SK-N-SH treated with all-trans-retinoic acid at 6 μM for 48 hours (cell line): ENCODE results near the gene SYNDIG1.

ENCODE experiments used
- ATAC-seq: fragments of 200-7000 bp; cut with Tn5 transposase; 3 replicates; pipeline ENCODE4 v1.9.1; 2020; ENCODE audit warnings: mild to moderate bottlenecking, moderate library complexity
- ARNTL ChIP-seq: fragments of 450-650 bp; formaldehyde crosslinking; IDR thresholded peaks from 2 replicates; pipeline ENCODE4 v1.5.0; 2020; ENCODE audit warnings: low read depth, mild to moderate bottlenecking, moderate library complexity, borderline replicate concordance
- BACH2 ChIP-seq: fragments of 250-450 bp; sonication (Bioruptor Pico); IDR thresholded peaks from 2 replicates; pipeline ENCODE4 v1.9.0; 2021; ENCODE audit warnings: mild to moderate bottlenecking, borderline replicate concordance
- CREB5 ChIP-seq: fragments of 250-450 bp; sonication (Bioruptor Pico); IDR thresholded peaks from 2 replicates; pipeline ENCODE4 v1.5.1; 2020; ENCODE audit warnings: low read depth, mild to moderate bottlenecking, moderate library complexity
- CSDC2 ChIP-seq: fragments of 250-450 bp; sonication (Bioruptor Pico); IDR thresholded peaks from 2 replicates; pipeline ENCODE4 v1.5.0; 2020; ENCODE audit warnings: mild to moderate bottlenecking, moderate library complexity
- CSRNP3 ChIP-seq: fragments of 250-450 bp; sonication (Bioruptor Pico); IDR thresholded peaks from 2 replicates; pipeline ENCODE4 v1.5.1; 2021; ENCODE audit warnings: mild to moderate bottlenecking, moderate library complexity
- ESRRG ChIP-seq: fragments of 250-450 bp; sonication (Bioruptor Pico); IDR thresholded peaks from 2 replicates; pipeline ENCODE4 v1.6.1; 2021; ENCODE audit warnings: mild to moderate bottlenecking
- GLIS3 ChIP-seq: fragments of 250-450 bp; sonication (Bioruptor Pico); IDR thresholded peaks from 2 replicates; pipeline ENCODE4 v1.5.0; 2020; ENCODE audit warnings: mild to moderate bottlenecking, moderate library complexity
- ISL1 ChIP-seq: fragments of 250-450 bp; sonication (Bioruptor Pico); IDR thresholded peaks from 2 replicates; pipeline ENCODE4 v2.1.2; 2022; ENCODE audit warnings: mild to moderate bottlenecking, moderate library complexity
- OSR1 ChIP-seq: fragments of 250-450 bp; sonication (Bioruptor Pico); IDR thresholded peaks from 2 replicates; pipeline ENCODE4 v1.8.0; 2022; ENCODE audit warnings: moderate library complexity, mild to moderate bottlenecking, inconsistent platforms
- PPARA ChIP-seq: fragments of 250-450 bp; sonication (Bioruptor Pico); IDR thresholded peaks from 2 replicates; pipeline ENCODE4 v1.5.0; 2020; ENCODE audit warnings: mild to moderate bottlenecking, borderline replicate concordance
- RARB ChIP-seq: fragments of 250-450 bp; sonication (Bioruptor Pico); IDR thresholded peaks from 2 replicates; pipeline ENCODE4 v1.8.0; 2021; ENCODE audit warnings: mild to moderate bottlenecking, moderate library complexity
- SNAI2 ChIP-seq: fragments of 250-450 bp; sonication (Bioruptor Pico); IDR thresholded peaks from 2 replicates; pipeline ENCODE4 v1.5.0; 2020; ENCODE audit warnings: mild to moderate bottlenecking, moderate library complexity
- TCF4 ChIP-seq: fragments of 250-450 bp; sonication (Bioruptor Pico); IDR thresholded peaks from 2 replicates; pipeline ENCODE4 v1.8.0; 2021; ENCODE audit warnings: mild to moderate bottlenecking, moderate library complexity, borderline replicate concordance
- TOX ChIP-seq: fragments of 250-450 bp; sonication (Bioruptor Pico); IDR thresholded peaks from 2 replicates; pipeline ENCODE4 v1.8.0; 2021; ENCODE audit warnings: mild to moderate bottlenecking, moderate library complexity, borderline replicate concordance
- ZC3H10 ChIP-seq: fragments of 250-450 bp; sonication (Bioruptor Pico); IDR thresholded peaks from 2 replicates; pipeline ENCODE4 v1.5.1; 2021; ENCODE audit warnings: mild to moderate bottlenecking, moderate library complexity
- ZFP3 ChIP-seq: fragments of 250-450 bp; sonication (Bioruptor Pico); IDR thresholded peaks from 2 replicates; pipeline ENCODE4 v1.5.0; 2020; ENCODE audit warnings: mild to moderate bottlenecking, moderate library complexity
- ZFP30 ChIP-seq: fragments of 450-650 bp; formaldehyde crosslinking; IDR thresholded peaks from 2 replicates; pipeline ENCODE4 v1.5.0; 2022; ENCODE audit warnings: mild to moderate bottlenecking, moderate library complexity
- ZNF565 ChIP-seq: fragments of 450-650 bp; formaldehyde crosslinking; conservative IDR thresholded peaks from 2 replicates; pipeline ENCODE4 v1.5.0; 2020; ENCODE audit warnings: low read depth, mild to moderate bottlenecking, moderate library complexity
- ZNF70 ChIP-seq: fragments of 450-650 bp; formaldehyde crosslinking; IDR thresholded peaks from 2 replicates; pipeline ENCODE4 v1.5.0; 2020; ENCODE audit warnings: mild to moderate bottlenecking, moderate library complexity
- ZNF8 ChIP-seq: fragments of 450-650 bp; formaldehyde crosslinking; IDR thresholded peaks from 2 replicates; pipeline ENCODE4 v1.5.0; 2020; ENCODE audit warnings: mild to moderate bottlenecking, moderate library complexity
- TF ChIP-seq, protein P1 (sequence below): fragments of 250-450 bp; sonication (Bioruptor Pico); IDR thresholded peaks from 2 replicates; pipeline ENCODE4 v1.5.0; 2020; ENCODE audit warnings: mild to moderate bottlenecking, moderate library complexity
- TF ChIP-seq, protein P2 (sequence below): fragments of 250-450 bp; sonication (Bioruptor Pico); IDR thresholded peaks from 2 replicates; pipeline ENCODE4 v1.8.0; 2020; ENCODE audit warnings: mild to moderate bottlenecking, moderate library complexity, borderline replicate concordance

The SYNDIG1 gene

GRCh38 chr20:24662322-24662721 is 192.9 kb downstream of the SYNDIG1 start:
- ATAC-seq: no peak

DNA sequence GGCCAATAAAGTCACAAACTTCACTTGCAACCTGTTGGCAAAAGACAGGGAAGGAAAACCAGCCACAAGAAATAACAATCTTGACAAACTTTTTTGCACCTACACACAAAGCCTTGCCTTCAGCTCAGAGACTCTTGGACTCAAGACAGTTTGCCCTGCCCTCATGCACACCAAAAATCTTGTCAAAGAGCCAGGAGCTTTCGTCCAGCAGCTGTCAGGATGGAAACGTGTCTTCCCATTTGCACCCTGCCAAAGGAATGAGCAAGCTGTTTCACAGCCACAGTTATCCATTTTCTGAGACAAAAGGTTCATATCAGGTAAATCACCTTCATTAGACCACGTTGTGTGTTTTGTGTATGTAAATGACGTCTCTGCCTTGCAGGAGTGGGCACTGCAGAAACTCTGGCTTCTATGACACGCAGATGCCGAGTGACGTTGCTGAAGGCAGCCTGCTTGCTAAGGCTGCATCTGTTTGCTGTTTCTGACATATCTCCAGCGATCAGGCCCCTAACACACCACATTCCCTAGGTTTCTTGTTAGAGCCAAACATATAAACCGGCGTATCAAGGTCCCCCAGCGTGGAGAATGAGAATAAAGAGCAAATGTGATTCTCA is 193.4 kb downstream of the SYNDIG1 start:
- no peak for TF ChIP-seq ARNTL (CRISPR knock-in tag)
- TF ChIP-seq TOX (CRISPR knock-in tag): no peak
- no peak for TF ChIP-seq BACH2
- no peak for TF ChIP-seq ZC3H10 (CRISPR knock-in tag)
- TF ChIP-seq CSRNP3 (CRISPR knock-in tag): no peak
- TF ChIP-seq ESRRG (CRISPR knock-in tag): no peak
- TF ChIP-seq, protein P1, sequence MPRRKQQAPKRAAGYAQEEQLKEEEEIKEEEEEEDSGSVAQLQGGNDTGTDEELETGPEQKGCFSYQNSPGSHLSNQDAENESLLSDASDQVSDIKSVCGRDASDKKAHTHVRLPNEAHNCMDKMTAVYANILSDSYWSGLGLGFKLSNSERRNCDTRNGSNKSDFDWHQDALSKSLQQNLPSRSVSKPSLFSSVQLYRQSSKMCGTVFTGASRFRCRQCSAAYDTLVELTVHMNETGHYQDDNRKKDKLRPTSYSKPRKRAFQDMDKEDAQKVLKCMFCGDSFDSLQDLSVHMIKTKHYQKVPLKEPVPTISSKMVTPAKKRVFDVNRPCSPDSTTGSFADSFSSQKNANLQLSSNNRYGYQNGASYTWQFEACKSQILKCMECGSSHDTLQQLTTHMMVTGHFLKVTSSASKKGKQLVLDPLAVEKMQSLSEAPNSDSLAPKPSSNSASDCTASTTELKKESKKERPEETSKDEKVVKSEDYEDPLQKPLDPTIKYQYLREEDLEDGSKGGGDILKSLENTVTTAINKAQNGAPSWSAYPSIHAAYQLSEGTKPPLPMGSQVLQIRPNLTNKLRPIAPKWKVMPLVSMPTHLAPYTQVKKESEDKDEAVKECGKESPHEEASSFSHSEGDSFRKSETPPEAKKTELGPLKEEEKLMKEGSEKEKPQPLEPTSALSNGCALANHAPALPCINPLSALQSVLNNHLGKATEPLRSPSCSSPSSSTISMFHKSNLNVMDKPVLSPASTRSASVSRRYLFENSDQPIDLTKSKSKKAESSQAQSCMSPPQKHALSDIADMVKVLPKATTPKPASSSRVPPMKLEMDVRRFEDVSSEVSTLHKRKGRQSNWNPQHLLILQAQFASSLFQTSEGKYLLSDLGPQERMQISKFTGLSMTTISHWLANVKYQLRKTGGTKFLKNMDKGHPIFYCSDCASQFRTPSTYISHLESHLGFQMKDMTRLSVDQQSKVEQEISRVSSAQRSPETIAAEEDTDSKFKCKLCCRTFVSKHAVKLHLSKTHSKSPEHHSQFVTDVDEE (CRISPR knock-in tag): no peak
- no peak for TF ChIP-seq GLIS3
- no peak for TF ChIP-seq TCF4 (CRISPR knock-in tag)
- TF ChIP-seq ZFP3 (CRISPR knock-in tag): no peak
- no peak for TF ChIP-seq PPARA (CRISPR knock-in tag)
- peak; percentile 42 for ATAC-seq

More at GRCh38 chr20:24662322-24662721, 192.9 kb downstream of the SYNDIG1 start:
- no peak for TF ChIP-seq TCF4 (CRISPR knock-in tag)
- TF ChIP-seq, all 23 proteins: peak for 0

DNA sequence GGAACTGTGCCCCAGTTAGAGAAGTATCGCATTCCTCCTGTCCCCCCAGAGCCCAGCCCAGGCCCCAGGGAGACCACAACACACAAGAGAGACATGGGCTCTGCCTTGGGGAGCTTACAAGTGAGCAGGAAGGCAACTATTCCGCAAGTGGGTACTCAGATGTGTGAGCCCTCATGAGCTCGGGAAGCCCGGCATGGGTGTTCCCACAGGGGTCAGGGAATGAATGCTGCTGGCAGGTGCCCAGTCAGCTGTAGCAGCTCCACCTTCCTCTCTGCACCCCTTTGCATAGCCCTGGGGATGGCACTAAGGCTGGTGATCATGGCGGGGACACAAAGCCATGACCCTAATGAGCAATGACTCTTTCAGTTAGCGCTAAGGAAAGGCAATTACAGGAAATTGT is 194.1 kb downstream of the SYNDIG1 start:
- no peak for TF ChIP-seq ZNF70
- TF ChIP-seq PPARA (CRISPR knock-in tag): no peak
- TF ChIP-seq ARNTL (CRISPR knock-in tag): no peak
- no peak for TF ChIP-seq ZFP30 (CRISPR knock-in tag)
- TF ChIP-seq, protein P1 (CRISPR knock-in tag): no peak
- TF ChIP-seq RARB (CRISPR knock-in tag): no peak
- no peak for TF ChIP-seq ZNF565 (CRISPR knock-in tag)
- TF ChIP-seq ISL1 (CRISPR knock-in tag): no peak
- TF ChIP-seq ZC3H10 (CRISPR knock-in tag): no peak
- TF ChIP-seq TCF4 (CRISPR knock-in tag): no peak
- no peak for TF ChIP-seq SNAI2 (CRISPR knock-in tag)
- TF ChIP-seq, protein P2, sequence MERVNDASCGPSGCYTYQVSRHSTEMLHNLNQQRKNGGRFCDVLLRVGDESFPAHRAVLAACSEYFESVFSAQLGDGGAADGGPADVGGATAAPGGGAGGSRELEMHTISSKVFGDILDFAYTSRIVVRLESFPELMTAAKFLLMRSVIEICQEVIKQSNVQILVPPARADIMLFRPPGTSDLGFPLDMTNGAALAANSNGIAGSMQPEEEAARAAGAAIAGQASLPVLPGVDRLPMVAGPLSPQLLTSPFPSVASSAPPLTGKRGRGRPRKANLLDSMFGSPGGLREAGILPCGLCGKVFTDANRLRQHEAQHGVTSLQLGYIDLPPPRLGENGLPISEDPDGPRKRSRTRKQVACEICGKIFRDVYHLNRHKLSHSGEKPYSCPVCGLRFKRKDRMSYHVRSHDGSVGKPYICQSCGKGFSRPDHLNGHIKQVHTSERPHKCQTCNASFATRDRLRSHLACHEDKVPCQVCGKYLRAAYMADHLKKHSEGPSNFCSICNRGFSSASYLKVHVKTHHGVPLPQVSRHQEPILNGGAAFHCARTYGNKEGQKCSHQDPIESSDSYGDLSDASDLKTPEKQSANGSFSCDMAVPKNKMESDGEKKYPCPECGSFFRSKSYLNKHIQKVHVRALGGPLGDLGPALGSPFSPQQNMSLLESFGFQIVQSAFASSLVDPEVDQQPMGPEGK (CRISPR knock-in tag): no peak
- TF ChIP-seq TOX (CRISPR knock-in tag): no peak
- TF ChIP-seq OSR1: no peak
- TF ChIP-seq ZNF8: no peak
- no peak for TF ChIP-seq CSDC2
- no peak for TF ChIP-seq CREB5 (CRISPR knock-in tag)
- no peak for ATAC-seq
